WTC11 (cell line): ENCODE measurements around the gene PXN. TPM values are rescaled to one million over a fixed set of nuclear protein-coding genes. Genes with fewer than 3 reads are reported as not detected.

ENCODE experiments used
- ATAC-seq: fragments of 200-7000 bp; cut with Tn5 transposase; 2 replicates; pipeline ENCODE4 v1.10.0; 2021; ENCODE audit warnings: mild to moderate bottlenecking, moderate library complexity
- CTCF ChIA-PET: fragments of 300-600 bp; sonication (Branson Sonifier 250); formaldehyde crosslinking; loops from one replicate; lab custom pipeline; 2021; ENCODE audit warnings: antibody characterized with exemption; lab: Charles Lee
- POLR2A ChIA-PET: fragments of 350-600 bp; sonication (Branson Sonifier 250); formaldehyde crosslinking; loops from one replicate; lab custom pipeline; 2021; ENCODE audit warnings: antibody characterized with exemption; lab: Charles Lee
- DNase-seq: peaks from one replicate; pipeline ENCODE4 v3.0.0; 2021; ENCODE audit warnings: low spot score
- H3K27ac Mint-ChIP-seq: 2 replicates; pipeline ENCODE4 v1.8.0; 2021; ENCODE audit warnings: mixed read lengths
- H3K27me3 Mint-ChIP-seq: 2 replicates; pipeline ENCODE4 v1.8.0; 2021; ENCODE audit warnings: low read depth, mild to moderate bottlenecking, moderate library complexity, mixed read lengths
- H3K36me3 Mint-ChIP-seq: 2 replicates; pipeline ENCODE4 v1.8.0; 2021; ENCODE audit warnings: mixed read lengths
- H3K4me1 Mint-ChIP-seq: 2 replicates; pipeline ENCODE4 v1.8.0; 2022; ENCODE audit warnings: mixed read lengths
- H3K4me3 Mint-ChIP-seq: 2 replicates; pipeline ENCODE4 v1.8.0; 2021; ENCODE audit warnings: mild to moderate bottlenecking, moderate library complexity, mixed read lengths
- H3K9me3 Mint-ChIP-seq: 2 replicates; pipeline ENCODE4 v1.8.0; 2021; ENCODE audit warnings: mixed read lengths
- ARID4B ChIP-seq: sonication (generic); formaldehyde crosslinking; IDR thresholded peaks from 2 replicates; pipeline ENCODE4 v1.8.0; 2023; ENCODE audit warnings: missing genetic modification reagents, mild to moderate bottlenecking, borderline replicate concordance
- CBFB ChIP-seq: sonication (generic); formaldehyde crosslinking; IDR thresholded peaks from 2 replicates; pipeline ENCODE4 v1.8.1; 2022; ENCODE audit warnings: mild to moderate bottlenecking, low read depth, missing genetic modification reagents
- CTCF ChIP-seq: fragments of 200-600 bp; IDR thresholded peaks from 2 replicates; pipeline ENCODE4 v1.8.0; 2022; ENCODE audit warnings: antibody characterized with exemption
- EMX1 ChIP-seq: fragments of 250-450 bp; sonication (Bioruptor Pico); IDR thresholded peaks from 2 replicates; pipeline ENCODE4 v1.8.0; 2021; ENCODE audit warnings: mild to moderate bottlenecking
- ETV6 ChIP-seq: sonication (generic); formaldehyde crosslinking; IDR thresholded peaks from 2 replicates; pipeline ENCODE4 v1.8.1; 2022; ENCODE audit warnings: mild to moderate bottlenecking, missing genetic modification reagents
- FOXK1 ChIP-seq: sonication (generic); formaldehyde crosslinking; IDR thresholded peaks from 2 replicates; pipeline ENCODE4 v1.8.0; 2022; ENCODE audit warnings: mild to moderate bottlenecking, moderate library complexity, missing genetic modification reagents
- GABPB1 ChIP-seq: sonication (generic); formaldehyde crosslinking; IDR thresholded peaks from 2 replicates; pipeline ENCODE4 v1.8.1; 2023; ENCODE audit warnings: mild to moderate bottlenecking, missing genetic modification reagents
- GRHL2 ChIP-seq: fragments of 250-450 bp; sonication (Bioruptor Pico); IDR thresholded peaks from 2 replicates; pipeline ENCODE4 v1.8.0; 2022; ENCODE audit warnings: mild to moderate bottlenecking, moderate library complexity; ENCODE audit not compliant: insufficient replicate concordance, severe bottlenecking
- IRF2 ChIP-seq: sonication (generic); formaldehyde crosslinking; IDR thresholded peaks from 2 replicates; pipeline ENCODE4 v1.8.0; 2022; ENCODE audit warnings: low read depth, missing genetic modification reagents, borderline replicate concordance
- JAZF1 ChIP-seq: fragments of 250-450 bp; sonication (Bioruptor Pico); IDR thresholded peaks from 2 replicates; pipeline ENCODE4 v1.9.0; 2021; ENCODE audit warnings: moderate library complexity, mild to moderate bottlenecking, inconsistent platforms
- JUN ChIP-seq: sonication (generic); formaldehyde crosslinking; IDR thresholded peaks from 2 replicates; pipeline ENCODE4 v1.8.0; 2023; ENCODE audit warnings: mild to moderate bottlenecking, missing genetic modification reagents
- NFYB ChIP-seq: sonication (generic); formaldehyde crosslinking; conservative IDR thresholded peaks from 2 replicates; pipeline ENCODE4 v1.8.0; 2022; ENCODE audit warnings: low read depth, missing genetic modification reagents
- RELA ChIP-seq: sonication (generic); formaldehyde crosslinking; IDR thresholded peaks from 2 replicates; pipeline ENCODE4 v1.8.1; 2022; ENCODE audit warnings: missing genetic modification reagents, mild to moderate bottlenecking, borderline replicate concordance
- SOX15 ChIP-seq: fragments of 250-450 bp; sonication (Bioruptor Pico); IDR thresholded peaks from 2 replicates; pipeline ENCODE4 v1.9.0; 2021; ENCODE audit warnings: mild to moderate bottlenecking
- USF2 ChIP-seq: sonication (generic); formaldehyde crosslinking; IDR thresholded peaks from 2 replicates; pipeline ENCODE4 v1.8.1; 2023; ENCODE audit warnings: mild to moderate bottlenecking, missing genetic modification reagents, moderate library complexity
- ZBTB21 ChIP-seq: sonication (generic); formaldehyde crosslinking; IDR thresholded peaks from 2 replicates; pipeline ENCODE4 v1.8.1; 2023; ENCODE audit warnings: mild to moderate bottlenecking, missing genetic modification reagents, borderline replicate concordance
- ZNF121 ChIP-seq: sonication (generic); formaldehyde crosslinking; IDR thresholded peaks from 2 replicates; pipeline ENCODE4 v1.8.0; 2023; ENCODE audit warnings: missing genetic modification reagents
- ZNF219 ChIP-seq: sonication (generic); formaldehyde crosslinking; IDR thresholded peaks from 2 replicates; pipeline ENCODE4 v1.8.0; 2023; ENCODE audit warnings: missing genetic modification reagents, mild to moderate bottlenecking, borderline replicate concordance
- ZNF317 ChIP-seq: sonication (generic); formaldehyde crosslinking; IDR thresholded peaks from 2 replicates; pipeline ENCODE4 v1.8.1; 2023; ENCODE audit warnings: low read depth, mild to moderate bottlenecking, moderate library complexity, missing genetic modification reagents, borderline replicate concordance
- ZNF425 ChIP-seq: fragments of 250-450 bp; sonication (Bioruptor Pico); conservative IDR thresholded peaks from 2 replicates; pipeline ENCODE4 v1.9.0; 2021; ENCODE audit warnings: mild to moderate bottlenecking
- ZNF532 ChIP-seq: fragments of 250-450 bp; sonication (Bioruptor Pico); IDR thresholded peaks from 2 replicates; pipeline ENCODE4 v1.9.0; 2021; ENCODE audit warnings: mild to moderate bottlenecking, borderline replicate concordance
- total RNA-seq: library from RNA; stranded (reverse); gene quantifications from 3 replicates; pipeline ENCODE4 v1.2.3, GENCODE V29; 2021

The PXN gene
- total RNA-seq, 1 experiment from 2014 or later: 132 TPM

GRCh38 chr12:120284381-120284780 lies 18.9 kb upstream of the PXN start:
- Mint-ChIP-seq H3K4me1 (peaks cover 11% of the 10 kb centered on the region), H3K27me3 (no peaks in the 10 kb centered on the region; the same call in 1 of the 2 replicates), H3K36me3 (peaks cover under 1% of the 10 kb centered on the region), H3K4me3 (no peak overlapping the region), H3K9me3 (peaks cover under 1% of the 10 kb centered on the region; the same call in 1 of the 2 replicates), H3K27ac (no peak overlapping the region)
- no peak for ATAC-seq
- ChIA-PET POLR2A (no interaction called here), CTCF (interaction anchor here (1.6 to 7.0 kb wide), 3 partner anchors 18 to 56 kb away, joined by 5 to 50 read pairs (median 9); partner anchors contain the start of genes PXN and SIRT4)
- no peak for TF ChIP-seq ZNF317 (CRISPR knock-in tag)
- TF ChIP-seq JAZF1 (CRISPR knock-in tag): no peak
- no peak for TF ChIP-seq EMX1 (CRISPR knock-in tag)
- TF ChIP-seq ZNF532: no peak
- TF ChIP-seq FOXK1 (CRISPR knock-in tag): no peak
- DNase-seq: no peak

GRCh38 chr12:120283318-120283717 lies 17.8 kb upstream of the PXN start:
- H3K27ac Mint-ChIP-seq: no peak overlapping the region
- H3K4me1 Mint-ChIP-seq: peaks cover 11% of the 10 kb centered on the region
- H3K27me3 Mint-ChIP-seq: no peaks in the 10 kb centered on the region; the same call in 1 of the 2 replicates
- peaks cover 5% of the 10 kb centered on the region for H3K9me3 Mint-ChIP-seq
- H3K4me3 Mint-ChIP-seq: no peak overlapping the region
- POLR2A ChIA-PET: interaction anchor here (1.0 to 2.2 kb wide), 3 partner anchors 8 to 48 kb away, joined by 3 to 15 read pairs (median 4); partner anchors contain the start of gene RNU4-2
- ATAC-seq (peak; percentile 79), DNase-seq (no peak)
- H3K36me3 Mint-ChIP-seq: peaks cover 4% of the 10 kb centered on the region
- CTCF ChIA-PET: interaction anchor here (1.0 to 7.0 kb wide), 6 partner anchors 18 to 82 kb away, joined by 4 to 50 read pairs (median 6); partner anchors contain the start of genes PXN, RPLP0 and SIRT4
- TF ChIP-seq CTCF (no peak), RELA (CRISPR knock-in tag) (no peak), ZBTB21 (CRISPR knock-in tag) (no peak), ZNF219 (CRISPR knock-in tag) (no peak), EMX1 (CRISPR knock-in tag) (no peak), SOX15 (CRISPR knock-in tag) (no peak), USF2 (no peak), JUN (CRISPR knock-in tag) (no peak), ETV6 (CRISPR knock-in tag) (no peak), GRHL2 (CRISPR knock-in tag) (no peak), NFYB (CRISPR knock-in tag) (no peak), ZNF425 (CRISPR knock-in tag) (no peak), GABPB1 (CRISPR knock-in tag) (no peak), FOXK1 (CRISPR knock-in tag) (no peak), CBFB (CRISPR knock-in tag) (no peak), IRF2 (no peak), ZNF121 (CRISPR knock-in tag) (no peak), ARID4B (CRISPR knock-in tag) (no peak)
